LNCAP (cell line): ENCODE measurements around the gene SYNE1.

Source experiments
- TF ChIP-seq, protein P1 (sequence below): fragments of 450-650 bp; IDR thresholded peaks from 2 replicates; pipeline ENCODE4 v1.5.1; 2017; ENCODE audit warnings: mild to moderate bottlenecking

The SYNE1 gene

DNA sequence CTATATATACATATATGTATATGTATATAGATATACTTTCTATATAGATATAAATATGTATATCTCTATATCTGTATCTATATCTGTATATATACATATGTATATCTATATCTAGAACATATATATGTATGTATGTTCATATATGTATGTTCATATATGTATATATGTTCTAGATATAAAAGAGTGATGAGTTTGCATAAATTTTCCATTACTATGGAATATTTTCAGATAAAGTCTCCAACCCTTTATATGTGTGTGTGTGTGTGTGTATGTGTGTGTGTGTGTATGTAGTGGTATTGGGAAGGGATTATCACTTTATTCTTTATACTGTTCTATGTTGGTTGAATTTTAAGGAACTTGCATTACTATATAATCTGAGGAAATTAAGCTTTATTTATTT is 33.3 kb downstream of the SYNE1 start:
- TF ChIP-seq, protein P1, sequence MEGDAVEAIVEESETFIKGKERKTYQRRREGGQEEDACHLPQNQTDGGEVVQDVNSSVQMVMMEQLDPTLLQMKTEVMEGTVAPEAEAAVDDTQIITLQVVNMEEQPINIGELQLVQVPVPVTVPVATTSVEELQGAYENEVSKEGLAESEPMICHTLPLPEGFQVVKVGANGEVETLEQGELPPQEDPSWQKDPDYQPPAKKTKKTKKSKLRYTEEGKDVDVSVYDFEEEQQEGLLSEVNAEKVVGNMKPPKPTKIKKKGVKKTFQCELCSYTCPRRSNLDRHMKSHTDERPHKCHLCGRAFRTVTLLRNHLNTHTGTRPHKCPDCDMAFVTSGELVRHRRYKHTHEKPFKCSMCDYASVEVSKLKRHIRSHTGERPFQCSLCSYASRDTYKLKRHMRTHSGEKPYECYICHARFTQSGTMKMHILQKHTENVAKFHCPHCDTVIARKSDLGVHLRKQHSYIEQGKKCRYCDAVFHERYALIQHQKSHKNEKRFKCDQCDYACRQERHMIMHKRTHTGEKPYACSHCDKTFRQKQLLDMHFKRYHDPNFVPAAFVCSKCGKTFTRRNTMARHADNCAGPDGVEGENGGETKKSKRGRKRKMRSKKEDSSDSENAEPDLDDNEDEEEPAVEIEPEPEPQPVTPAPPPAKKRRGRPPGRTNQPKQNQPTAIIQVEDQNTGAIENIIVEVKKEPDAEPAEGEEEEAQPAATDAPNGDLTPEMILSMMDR: no peak

DNA sequence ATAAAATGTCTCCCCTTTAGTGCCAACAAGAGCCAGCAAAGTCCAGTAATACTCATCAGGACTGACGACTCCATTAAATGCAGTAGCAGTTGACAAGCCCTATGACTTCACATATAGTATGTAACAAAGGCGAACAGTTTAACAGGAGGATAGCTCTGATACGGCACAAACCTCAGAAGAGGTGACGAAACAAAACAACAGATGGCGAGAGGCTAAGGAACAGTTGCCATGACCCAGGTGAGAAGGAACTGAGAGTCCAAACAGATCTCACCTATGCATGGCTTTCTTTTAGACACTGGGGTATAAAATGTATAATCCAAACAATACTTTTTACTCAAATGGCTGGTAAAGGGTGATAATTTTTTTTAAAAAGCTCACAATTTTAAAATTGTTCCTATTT is 37.1 kb downstream of the SYNE1 start:
- TF ChIP-seq, protein P1: no peak

DNA sequence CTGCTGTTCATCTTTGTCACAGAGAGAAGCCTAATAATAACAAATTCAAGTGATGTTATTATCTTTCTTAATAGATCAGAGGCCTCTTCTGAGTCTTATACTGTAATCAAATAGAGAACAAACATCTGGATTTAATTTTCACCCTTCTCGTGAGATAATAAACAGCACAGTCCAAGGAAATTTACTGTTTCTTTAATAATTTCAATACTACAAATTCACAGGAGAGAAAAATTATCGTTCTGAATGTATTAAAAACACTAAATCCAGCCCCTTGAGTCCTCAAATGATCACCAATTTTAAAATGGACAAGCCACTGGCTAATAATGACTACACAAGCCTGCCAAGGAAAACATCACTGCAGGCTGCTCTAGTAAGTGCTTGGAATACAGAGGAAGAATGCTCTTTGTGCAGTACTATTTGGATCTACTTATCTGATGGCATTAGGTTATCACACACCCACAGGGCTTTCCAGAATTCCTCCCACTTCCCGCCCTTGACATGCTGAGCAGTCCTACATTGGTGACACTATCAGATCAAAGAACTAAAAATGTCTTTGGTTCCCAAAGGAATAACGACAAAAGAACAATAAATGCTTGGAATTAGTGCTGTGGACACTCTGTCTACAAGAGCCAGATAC is 38.1 kb downstream of the SYNE1 start:
- TF ChIP-seq, protein P1: no peak

DNA sequence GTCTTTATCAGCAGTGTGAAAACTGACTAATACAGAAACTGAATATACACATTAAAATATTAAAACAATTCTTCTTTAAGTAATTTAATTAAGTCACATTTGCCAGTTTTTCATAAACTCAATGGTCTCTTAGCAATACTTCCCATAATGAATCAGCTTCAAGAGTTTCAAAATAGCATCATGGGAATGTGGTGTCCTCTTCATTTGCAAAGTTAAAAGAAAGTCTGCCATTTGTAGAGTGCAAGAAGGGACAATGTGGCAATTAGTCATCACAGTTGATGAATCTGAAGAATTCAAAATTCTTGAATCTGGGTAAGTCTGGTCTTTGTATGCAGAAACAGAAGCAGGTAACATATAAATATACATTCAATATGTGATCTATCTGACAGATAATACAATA is 38.7 kb downstream of the SYNE1 start:
- TF ChIP-seq, protein P1: no peak

DNA sequence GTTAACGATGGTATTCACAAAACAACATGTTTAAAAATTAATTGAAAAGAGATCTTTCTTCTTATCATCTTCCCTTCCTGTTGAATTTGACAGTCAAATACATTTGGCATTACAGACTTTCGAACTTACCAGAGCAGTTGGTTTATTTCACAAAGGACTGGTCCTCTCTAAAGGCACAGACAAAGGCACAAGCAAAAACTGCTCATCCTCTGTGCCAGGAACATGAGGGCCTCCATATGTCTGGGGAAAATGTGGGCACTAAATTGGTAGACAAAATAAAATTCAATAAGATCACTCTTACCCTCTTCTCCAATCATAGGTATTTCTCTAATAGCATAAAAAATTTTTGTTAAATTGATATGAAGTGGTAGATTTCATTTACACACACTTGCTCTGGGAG is 40.4 kb downstream of the SYNE1 start:
- TF ChIP-seq, protein P1: no peak

DNA sequence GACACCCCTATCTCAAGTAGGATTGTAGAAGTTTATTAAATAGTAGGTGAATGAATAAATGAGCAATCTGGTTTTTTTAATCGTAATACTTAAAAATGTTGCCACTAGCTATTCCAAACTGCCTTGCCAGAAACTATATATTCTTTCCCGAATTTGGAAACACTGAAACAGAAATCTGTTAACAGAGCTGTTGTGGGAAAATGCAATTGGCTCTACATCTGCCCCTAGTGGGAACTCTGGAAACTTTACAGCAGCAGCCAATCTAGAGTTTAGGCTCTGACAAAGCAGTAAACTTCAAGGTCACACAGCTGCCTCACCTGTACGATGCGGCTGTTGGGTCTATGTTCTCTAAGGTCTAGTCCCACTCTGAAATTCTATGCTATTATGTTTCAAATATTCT is 41.7 kb downstream of the SYNE1 start:
- TF ChIP-seq, protein P1: peak; percentile 18; the same call in 1 of the 2 replicates

DNA sequence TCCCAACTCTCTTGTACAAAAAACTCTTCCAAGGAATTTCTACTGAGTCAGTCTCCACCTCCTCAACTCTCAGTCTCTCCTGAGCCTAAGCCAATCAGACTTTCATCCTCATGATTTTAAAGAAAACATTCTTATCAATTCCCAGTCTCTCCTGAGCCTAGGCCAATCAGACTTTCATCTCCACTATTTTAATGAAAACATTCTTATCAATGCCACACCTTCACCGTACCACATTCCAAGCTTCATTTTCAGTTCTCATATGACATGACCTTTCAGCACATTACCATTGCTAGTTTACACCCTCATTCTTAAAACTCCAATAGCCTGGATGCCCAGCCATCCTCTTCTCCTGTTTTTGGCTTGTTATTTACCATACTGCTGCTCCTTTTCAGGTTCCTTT is 42.5 kb downstream of the SYNE1 start:
- TF ChIP-seq, protein P1: no peak

DNA sequence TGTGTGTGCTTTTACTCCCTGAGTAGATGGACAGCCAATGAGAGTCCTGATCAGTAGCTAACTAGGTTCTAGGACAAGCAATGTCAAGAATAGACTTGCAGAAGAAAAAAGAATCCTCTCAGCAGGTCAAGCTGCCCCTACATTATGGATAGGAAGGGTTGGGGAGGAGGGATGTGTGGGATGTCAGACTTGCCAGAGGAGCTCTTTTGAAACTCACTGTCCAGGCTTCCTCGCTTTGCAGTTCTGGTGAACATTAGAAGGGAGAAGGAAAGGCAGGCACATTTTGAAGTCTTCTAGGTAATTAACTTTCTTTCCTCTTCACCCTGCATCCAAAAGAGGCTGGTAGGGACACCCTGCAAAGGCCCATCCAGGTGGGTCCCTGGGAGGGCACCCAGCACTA is 48.7 kb downstream of the SYNE1 start:
- TF ChIP-seq, protein P1: no peak
